Stimulated activated CD4-positive, alpha-beta T cell treated with anti-CD3 and anti-CD28 coated beads, Interleukin-1b, Interleukin-23, amount 100 ng/mL, for 4 hours (primary cell): Measurements from ENCODE around the gene CBLN3.
"Not testable (repeated sequence)": the region's sequence is repeated elsewhere in the genome, so short reads cannot be mapped to it uniquely, and the experiment has no call there.

Source experiments
- DNase-seq, 2 donors: peaks; one replicate each; pipeline ENCODE4 v3.0.0-alpha.2; 2020; ENCODE audit warnings: low read depth in 2 of 2

Gene CBLN3

DNA sequence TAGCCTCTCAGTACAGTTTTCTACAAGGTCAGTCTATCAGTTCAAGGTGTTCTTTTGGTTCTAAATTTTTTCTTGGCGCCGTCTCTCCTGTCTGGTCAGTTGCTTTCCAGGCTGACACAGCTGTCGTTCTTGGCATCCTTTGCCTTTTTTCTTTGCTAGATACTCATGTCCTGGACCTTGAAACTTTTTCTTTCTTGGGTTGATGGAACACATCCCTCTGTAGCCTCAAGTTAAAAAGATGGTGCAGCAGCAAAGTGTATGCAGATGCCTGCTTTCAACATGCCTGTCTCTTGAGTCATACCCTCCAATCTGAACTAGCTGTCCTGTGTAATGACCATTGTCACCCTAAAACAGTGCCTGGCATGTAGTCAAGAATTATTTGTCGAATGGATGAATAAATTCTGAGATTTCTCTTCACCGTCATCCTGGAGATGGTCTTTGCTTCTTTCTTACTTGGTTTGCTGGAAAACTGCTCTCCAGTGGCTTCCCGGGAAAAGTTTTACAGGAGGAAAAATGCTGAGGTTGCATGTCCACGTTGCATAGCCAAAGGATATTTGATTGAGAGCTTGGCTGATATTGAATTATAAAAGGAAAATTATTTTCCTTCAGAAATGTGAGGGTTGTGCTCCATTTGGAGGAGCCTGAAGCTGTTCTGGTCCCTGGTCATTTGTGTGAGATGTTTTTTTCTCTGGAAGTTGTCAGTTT is 26.0 kb downstream of the CBLN3 start:
- DNase-seq: no peak

DNA sequence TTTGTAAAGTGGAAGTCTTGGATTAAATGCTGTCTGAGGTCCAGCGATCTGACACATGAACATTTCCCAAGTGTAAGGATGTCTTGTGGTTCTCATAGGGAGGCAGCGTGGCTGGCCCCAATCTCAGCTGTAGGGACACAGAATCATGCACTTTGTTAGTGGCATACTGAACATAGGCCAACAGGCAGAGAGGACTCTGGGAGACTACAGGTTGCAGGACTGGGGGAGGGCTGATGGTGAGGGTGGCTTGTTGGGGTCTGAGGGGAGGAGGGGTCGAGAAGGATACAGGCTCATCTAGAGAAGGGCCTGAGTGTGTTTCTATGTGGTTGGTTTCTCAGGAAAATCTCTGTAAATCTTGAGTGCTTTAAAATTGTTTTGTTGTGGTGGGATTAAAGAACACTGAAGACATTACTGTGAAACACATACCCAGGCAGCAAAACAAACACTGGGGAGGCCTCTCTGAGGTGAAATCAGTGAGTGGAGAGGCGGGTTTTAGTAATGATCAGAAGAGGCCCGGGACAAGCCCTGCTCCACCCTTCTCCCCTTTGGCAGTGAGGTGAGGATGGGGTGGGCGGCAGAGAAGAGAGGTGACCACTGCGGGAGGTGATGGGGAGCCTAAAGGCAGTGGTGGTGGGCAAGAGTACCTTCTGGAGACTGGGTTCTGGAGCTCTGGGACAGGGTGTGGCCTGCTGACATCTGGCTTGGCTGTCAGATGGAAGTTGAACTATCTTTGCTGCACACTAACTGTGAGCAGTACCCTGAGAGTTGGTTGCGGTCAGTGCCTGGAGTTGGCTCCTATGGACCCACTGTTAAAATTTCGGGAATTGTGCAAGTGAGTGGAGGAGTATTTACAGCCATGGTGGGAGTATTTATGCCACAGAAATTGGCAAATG is 27.4 kb downstream of the CBLN3 start:
- no peak for DNase-seq

DNA sequence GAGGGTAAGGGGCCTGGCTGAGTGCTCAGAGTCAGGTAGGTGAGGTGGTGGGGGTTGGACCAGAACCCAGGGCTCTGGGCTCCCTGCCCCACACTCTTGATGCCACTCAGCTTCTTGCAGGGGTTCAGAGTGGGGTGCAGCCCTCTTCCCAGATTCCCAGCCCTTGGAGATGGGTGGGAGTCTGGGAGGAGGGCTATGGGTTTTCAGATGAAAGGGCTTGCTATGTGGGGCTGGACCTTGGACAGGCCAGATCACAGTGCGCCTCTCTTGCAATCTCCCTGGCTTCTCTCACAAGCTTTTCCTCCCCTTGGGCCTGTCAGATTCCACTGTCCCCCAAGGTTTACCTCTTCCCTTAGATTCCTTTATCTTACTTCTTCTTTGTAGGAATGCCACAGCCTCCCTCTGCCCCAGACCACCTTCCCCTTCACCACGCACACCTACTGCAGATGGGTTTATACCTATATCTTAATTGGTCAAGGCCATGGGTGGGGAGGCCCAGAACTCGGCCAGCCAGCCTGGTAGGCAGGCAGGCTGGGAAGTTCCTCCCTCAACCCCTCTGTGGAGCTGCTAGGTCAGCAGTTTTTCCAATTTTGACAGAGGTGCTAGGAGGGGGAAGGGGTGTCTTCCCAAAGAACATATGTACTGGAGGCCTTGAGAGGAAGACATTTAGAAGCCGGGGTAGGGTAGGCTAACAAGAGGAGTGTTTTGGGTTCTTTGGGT is 29.3 kb downstream of the CBLN3 start:
- no peak for DNase-seq

DNA sequence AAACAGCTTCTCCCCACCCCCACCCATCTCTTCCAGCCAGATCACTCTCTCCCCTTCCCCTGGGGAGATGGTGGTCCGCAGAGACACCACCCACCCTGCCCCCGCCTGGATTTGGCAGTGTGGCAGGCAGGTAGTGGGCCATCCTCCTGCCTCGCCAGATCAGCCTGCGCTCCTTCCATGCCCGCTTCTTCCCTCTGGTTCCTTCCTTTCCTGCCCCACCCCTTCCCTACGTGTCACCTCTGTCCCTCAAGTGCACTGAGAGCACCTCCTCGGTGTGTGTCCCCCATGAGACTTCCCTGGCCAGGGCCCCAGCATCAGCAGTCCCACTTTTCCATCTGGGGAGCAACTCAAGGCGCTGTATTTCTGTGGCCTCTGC is 30.0 kb downstream of the CBLN3 start:
- no peak for DNase-seq

DNA sequence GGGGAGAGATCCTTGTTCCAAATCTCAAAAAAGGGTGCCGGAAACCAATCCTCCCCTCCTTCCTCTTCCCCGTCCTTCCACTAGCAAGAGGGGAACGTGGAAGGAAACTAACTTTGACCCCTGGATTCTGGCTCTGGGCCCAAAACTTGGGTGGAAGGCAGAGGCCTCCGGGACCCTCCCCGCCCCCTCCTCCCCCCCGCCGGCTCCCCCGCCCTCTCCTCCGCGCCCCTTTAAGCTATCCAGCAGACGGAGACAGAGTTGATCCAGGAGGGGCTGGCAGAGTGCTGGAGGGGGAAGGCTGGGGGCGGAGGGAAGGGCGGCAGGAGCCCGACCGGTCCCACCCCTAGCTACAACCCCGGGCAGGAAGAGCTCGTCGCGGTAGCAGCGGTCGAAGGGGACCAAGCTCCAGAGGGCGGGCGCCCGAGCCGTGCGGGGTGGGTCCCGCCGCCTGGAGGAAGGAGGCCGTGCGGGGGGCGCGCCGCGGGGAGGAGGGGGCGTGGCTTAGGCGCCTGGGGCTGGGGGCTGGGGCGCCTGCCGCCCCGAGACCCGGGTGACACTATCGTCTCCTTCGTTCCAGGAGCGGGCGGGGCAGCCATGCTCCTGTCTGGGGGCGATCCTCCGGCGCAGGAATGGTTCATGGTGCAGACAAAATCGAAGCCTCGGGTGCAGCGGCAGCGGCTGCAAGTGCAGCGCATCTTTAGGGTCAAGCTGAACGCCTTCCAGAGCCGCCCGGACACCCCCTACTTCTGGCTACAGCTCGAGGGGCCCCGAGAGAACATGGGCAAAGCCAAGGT is 30.6 kb downstream of the CBLN3 start, which contains the start of gene NYNRIN:
Gene NYNRIN (plus strand): TSS at position 351 of the 794 bp plus-strand sequence. CDS start 244 bp downstream, at position 595.
- peak in 1 of 2 donors; percentile 14 for DNase-seq

DNA sequence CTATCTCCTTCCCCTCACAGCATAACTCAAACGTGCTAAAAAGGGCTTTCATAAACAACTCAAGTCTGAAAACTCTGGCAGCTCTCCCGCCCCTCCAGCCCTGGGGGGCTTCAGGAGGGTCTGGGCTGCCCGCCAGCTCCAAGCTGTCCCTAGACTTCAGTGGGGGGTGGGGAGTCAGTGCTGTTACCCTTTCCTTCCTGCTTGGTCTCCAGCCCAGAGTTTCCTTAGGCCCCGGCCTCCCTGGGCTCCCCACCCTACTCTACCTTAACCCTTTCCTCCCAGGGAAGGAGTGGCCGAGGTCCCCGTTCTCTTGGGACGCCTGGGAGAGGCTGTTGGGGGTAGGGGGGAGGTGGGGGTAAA is 31.2 kb downstream of the CBLN3 start:
- no peak for DNase-seq

DNA sequence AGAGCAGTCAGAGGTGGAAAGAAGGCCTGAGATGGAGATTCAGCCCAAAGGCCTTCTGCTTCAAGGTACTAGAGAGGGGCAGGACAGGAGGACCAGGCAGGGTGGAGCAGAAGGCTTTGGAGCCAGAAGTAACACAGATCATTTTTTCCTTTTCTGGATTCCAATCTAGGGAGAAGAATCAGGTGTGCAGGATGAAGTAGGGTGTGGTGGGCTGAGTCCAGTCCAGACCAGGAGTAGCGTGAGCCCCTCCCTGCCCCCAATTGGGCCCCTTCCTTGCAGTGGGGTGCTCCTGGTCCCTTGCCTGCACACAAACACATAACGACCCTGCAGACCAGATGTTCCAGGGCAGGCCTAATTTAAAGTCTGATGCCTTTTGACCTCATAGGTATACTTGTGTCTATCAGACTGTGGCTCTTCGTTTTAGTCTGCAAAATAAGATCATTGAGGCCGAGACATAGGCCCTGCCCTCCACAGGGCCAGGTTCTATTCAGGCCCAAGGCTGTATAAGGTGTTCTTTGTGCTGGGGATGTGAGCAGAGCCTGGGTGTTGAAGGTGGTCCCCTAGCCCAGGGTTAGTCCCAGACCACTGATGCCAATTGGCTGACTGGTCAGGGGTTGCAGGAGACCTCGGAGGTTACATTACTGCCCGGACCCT is 31.7 kb downstream of the CBLN3 start:
- DNase-seq: no peak

DNA sequence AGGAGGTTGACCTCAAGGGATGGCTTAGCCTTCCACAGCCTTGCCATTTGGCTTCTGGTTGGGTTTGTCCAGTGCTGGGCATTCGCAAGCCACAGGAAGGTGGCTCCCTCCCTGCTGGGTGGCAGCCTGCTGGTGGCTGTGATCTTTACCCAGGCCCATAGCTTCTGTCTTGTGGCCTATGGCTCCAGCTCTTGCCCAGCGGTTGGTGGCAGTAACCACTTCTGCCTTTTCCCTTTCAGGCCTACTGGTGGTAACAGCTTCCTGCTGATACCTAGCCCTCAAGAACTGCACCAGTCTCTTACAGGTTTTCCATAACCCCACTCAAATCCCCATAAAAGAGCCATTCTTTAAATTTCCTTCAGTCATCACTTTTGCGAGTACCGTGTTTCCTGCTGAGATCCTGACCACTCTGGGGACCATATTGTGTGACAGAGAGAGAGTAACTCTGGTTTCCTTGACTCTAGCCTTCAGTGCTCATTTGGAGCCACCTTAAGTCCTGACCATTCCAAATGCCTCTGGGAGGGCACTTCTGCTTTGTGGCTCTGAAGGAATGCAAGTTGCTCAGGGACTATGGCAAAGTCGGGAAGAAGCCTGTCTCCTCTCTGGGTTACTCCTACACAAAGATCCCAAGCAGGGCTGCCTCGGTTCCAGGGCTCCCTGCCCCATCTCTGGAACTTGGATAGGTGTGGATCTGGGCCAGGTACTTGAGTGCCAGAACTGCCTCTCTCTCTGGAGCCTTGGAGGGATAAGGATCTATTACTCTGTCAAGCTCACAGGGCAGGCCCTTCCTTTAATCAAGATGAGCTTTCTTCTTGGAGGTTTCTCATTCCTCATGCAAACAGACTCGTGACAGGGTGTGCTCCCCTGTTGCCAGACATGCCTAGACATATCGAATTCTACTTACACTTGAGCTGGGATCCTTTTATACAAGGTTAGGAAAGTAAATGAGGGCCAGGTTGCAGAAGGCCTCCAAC is 33.6 kb downstream of the CBLN3 start:
- DNase-seq: no peak

DNA sequence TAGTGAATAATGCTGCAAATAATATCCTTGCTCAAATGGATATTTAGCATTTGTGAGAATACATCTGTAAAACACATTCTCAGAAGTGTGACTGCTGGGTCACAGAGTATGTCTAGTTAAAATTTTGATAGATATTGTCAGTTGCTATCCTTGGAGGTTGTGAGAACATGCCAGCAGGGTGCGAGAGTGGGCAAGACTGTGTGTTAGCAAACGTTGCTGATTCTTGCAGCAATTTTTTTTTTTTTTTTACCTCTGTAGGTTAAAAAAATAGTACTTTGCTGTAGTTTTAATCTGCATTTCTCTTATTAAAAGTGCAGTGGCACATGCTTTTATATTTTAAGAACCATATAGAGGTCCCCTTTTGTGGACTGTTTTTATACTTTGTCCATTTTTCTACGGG is 35.2 kb downstream of the CBLN3 start:
- DNase-seq: no peak

DNA sequence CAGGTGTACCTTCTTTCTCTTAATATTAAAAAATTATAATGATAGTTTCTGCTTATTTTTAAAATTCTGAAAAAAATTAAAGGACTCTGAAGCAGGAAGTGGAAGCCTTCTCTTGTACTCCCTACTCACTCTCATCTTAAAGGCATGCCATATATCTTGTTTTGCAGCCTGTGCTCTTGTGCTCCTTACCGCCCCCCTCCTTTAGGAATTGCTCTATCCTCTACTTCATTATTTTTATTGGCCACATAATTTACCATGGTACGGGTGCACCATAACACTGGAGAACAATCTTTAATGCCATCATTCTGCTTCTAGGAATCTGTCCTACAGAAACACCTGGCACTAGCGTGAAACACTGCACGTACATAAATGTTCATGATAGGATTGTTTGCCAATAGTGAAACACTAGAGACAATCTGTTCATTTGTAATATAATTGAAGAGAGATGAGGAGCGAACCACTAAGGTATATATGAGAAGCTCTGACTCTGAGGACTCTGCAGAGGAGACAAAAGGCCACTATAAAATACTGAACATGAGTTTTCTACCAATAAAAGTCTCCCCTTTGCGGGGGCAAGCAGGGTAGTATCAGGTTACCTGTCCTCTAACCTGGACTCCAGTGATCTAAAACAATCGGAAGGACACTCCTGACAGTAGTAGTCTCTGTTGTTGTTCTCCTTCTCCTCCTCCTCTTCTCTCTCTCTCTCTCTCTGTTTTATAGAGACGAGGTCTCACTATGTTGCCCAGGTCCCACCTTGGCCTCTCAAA is 37.0 kb downstream of the CBLN3 start:
- DNase-seq: no peak

DNA sequence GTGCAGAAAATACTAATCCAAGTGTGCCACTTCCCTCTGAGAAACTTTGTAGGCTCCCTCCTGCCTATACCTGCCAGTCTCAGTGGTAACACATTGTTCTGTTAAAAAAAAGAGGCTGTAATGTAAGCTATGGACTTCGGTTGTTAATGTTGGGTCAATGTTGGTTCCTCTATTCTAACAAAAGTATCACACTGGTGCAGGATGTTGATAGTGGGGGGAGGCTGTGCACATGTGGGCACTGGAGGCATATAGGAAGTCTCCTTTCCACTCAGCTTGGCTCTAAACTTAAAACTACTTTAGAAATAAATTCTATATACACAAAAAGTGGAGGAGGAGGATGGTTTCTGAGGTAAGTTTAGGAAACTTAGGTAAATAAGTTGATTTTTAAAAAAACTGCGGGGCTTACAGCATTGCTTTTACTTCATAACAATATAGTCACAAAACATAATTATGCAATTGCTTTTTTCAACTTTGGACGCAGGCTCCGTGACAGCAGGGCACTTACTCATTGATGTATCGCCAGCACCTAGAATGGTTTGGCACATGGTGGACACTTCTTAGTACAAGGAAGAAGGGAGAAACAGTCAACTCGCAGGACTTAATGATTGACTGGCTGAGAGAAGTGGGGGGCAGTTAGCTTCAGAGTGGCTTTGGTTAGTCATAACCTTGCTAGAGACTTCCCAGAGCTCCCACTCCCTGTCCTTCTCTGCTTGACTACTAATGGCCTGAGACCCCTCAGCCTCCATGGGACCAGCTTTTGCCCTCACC is 38.6 kb downstream of the CBLN3 start:
- no peak for DNase-seq

DNA sequence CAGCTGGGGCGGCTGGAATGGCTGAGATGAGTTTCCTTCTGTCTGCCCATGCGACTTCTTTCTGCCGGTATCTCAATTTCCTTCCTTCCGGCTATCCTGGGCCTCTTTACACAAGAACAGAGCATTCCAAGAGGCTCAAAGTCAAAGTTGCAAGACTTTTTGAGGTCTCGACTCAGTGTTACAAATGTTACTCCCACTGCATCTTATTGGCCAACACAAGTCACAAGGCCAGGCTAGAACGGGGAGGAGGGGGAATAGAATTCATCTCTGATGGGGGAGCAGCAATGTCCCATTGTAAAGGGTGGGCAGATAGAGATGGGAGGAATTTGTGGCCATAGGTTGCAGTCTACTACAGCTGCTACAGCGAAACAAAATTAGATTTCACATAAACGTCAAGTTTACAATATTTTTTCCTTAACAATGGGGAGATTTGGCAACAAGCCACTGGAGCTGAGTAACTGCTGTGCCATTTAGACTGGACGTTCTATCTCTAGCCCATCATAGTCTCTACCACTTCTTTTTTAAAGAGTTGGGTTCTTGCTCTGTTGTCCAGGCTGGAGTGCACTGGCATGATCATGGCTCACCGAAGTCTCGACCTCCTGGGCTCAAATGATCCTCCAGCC is 40.1 kb downstream of the CBLN3 start:
- DNase-seq: no peak

DNA sequence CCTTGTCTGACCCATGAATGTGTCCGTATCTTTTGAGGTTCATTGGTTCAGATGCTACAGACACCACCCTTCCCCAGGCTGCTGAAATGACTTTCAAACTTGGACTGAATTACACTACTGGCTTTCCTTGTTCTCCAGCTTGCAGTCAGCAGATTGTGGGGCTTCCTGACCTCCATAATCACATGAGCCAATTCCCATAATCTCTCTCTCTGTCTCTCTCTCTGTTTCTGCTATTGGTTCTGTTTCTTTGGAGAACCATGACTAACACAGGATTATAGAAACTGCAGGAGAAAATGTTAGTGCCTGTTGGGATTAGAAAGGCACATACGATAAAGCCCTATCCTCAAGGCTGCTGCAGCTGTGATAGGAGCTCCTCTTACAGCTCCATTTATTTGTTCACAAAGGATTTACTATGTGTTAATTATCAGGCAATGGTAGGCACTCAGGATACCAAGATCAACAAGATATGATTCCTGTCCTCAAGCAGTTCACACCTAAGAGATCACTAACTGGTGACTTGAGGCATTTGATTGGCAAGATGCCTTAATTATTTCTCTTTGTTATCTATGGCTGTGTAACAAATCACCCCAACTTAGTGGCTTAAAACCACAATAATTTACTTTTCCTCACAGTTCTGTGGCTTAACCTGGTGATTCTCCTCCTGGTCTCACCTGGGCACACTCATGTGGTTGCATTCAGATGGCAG is 40.8 kb downstream of the CBLN3 start:
- DNase-seq: no peak

DNA sequence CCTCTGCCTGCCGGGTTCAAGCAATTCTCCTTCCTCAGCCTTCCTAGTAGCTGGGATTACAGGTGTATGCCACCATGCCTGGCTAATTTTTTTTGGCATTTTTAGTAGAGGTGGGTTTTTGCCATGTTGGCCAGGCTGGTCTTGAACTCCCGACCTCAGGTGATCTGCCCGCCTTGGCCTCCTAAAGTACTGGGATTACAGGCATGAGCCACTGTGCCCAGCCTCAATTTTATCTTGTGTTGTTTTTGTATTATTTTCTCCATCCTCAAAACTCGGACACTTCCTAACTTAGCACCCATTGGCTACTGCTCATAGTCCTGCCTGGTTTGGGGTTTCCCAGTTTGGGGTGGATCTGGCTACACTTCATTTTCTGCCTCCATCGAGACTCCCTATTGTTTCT is 41.9 kb downstream of the CBLN3 start:
- DNase-seq: not testable (repeated sequence)

DNA sequence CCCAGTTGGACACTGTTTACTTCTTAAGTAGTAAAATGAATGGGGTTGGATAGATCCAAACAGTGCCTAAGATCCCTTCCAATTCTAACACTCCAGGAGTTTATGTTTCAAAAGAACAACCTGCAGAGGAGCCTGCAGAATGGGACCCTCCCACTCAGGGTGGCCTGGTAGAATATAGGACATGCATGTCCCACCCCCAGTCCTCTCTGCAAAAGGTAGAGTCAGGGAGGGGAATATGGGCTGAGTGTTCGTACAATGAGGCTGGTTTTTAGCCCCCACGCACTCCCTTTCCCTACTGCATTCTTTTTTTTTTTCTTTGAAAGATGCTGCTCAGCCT is 42.5 kb downstream of the CBLN3 start:
- DNase-seq: no peak

DNA sequence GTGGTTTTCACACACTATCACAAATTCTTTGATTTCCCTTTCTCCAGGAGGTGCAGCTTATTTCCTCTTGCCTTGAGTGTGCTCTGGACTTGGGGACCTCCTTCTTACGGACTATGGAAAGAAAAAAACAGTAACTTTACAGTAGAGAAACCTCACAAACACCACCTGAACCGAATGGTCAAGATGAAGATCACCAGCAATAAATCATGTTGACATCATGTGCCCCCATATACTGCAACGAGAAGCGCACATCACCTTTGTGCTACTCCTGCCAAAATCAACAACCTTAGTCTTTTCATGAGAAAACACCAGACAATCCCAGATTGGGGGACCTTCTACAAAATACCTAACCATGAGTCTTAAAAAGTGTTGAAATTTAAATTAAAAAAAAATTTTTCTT is 43.9 kb downstream of the CBLN3 start:
- DNase-seq: no peak

DNA sequence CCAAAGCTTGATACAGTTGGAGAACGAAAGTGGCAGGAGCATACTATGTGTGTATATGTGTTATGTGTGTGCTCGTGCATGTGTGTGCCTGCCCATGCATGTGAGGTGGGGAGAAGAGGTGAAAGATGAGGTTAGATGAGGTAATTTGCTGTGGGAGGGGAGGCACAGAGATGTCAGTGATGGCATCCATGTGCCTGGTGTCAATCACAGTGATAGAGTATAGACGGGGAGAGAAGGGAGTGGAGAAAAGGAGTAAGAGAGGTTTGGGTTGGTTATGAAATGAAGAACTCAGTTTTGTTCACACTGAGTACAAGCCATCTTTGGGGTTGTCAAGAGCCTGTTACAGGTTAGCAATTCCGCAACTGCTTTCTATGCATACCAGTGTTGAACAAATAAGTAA is 45.3 kb downstream of the CBLN3 start:
- DNase-seq: no peak

DNA sequence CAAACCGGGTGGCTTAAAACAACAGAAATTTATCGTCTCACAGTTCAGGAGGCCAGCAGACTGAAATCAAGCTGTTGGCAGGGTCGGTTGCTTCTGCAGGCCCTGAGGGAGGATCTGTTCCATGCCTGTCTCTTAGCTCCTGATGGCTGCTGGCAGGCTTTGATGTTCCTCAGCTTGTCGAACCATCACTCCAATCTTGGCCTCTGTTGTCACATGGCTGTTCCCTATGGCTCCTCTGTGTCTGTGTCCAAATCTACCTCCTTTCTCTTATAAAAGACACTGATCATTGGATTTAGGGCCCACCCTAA is 47.5 kb downstream of the CBLN3 start:
- DNase-seq: no peak
